Adipocyte (in vitro differentiated cells): ENCODE results near the gene MAMDC2.

Experiments used
- DNase-seq: peaks from one replicate; pipeline ENCODE4 v3.0.0-alpha.2; 2015; ENCODE audit warnings: low read depth
- H3K27me3 ChIP-seq: replicated peaks from 2 replicates; pipeline ENCODE4 v1.7.0; 2013; ENCODE audit warnings: mild to moderate bottlenecking, low read length, moderate library complexity; ENCODE audit not compliant: control insufficient read depth, insufficient read depth
- H3K36me3 ChIP-seq: 2 replicates; pipeline ENCODE4 v1.7.0; 2013; ENCODE audit warnings: low read length, mild to moderate bottlenecking, moderate library complexity; ENCODE audit not compliant: control insufficient read depth, insufficient read depth, severe bottlenecking
- H3K4me1 ChIP-seq: 2 replicates; pipeline ENCODE4 v1.7.0; 2013; ENCODE audit warnings: mild to moderate bottlenecking, low read length, moderate library complexity; ENCODE audit not compliant: control insufficient read depth, insufficient read depth
- H3K4me3 ChIP-seq: 2 replicates; pipeline ENCODE4 v1.7.0; 2013; ENCODE audit warnings: mild to moderate bottlenecking, low read length, moderate library complexity
- H3K9ac ChIP-seq: 2 replicates; pipeline ENCODE4 v1.7.0; 2013; ENCODE audit warnings: mild to moderate bottlenecking, low read length, moderate library complexity
- H3K9me3 ChIP-seq: 2 replicates; pipeline ENCODE4 v1.7.0; 2013; ENCODE audit warnings: mild to moderate bottlenecking, low read length, moderate library complexity; ENCODE audit not compliant: control insufficient read depth

The MAMDC2 gene

GRCh38 chr9:70123695-70124094, 80.0 kb downstream of the MAMDC2 start:
- Histone ChIP-seq H3K9ac (no peak overlapping the region), H3K27me3 (no peaks in the 10 kb centered on the region), H3K4me1 (peaks cover 53% of the 10 kb centered on the region), H3K4me3 (no peak overlapping the region), H3K9me3 (no peaks in the 10 kb centered on the region), H3K36me3 (no peaks in the 10 kb centered on the region)
- DNase-seq, result no peak

GRCh38 chr9:70125621-70126263, 82.1 kb downstream of the MAMDC2 start:
- Histone ChIP-seq H3K27me3 (no peaks in the 10 kb centered on the region), H3K36me3 (no peaks in the 10 kb centered on the region), H3K9ac (no peak overlapping the region), H3K9me3 (no peaks in the 10 kb centered on the region), H3K4me3 (no peak overlapping the region), H3K4me1 (peaks cover 35% of the 10 kb centered on the region)
- DNase-seq, result no peak

- no peak overlapping the region for H3K9ac ChIP-seq
- H3K27me3 ChIP-seq, result no peaks in the 10 kb centered on the region
- peaks cover 23% of the 10 kb centered on the region for H3K4me1 ChIP-seq
- H3K36me3 ChIP-seq, result no peaks in the 10 kb centered on the region
- no peak for DNase-seq
- H3K9me3 ChIP-seq, result no peaks in the 10 kb centered on the region
- H3K4me3 ChIP-seq, result no peak overlapping the region
Observed at GRCh38 chr9:70127036-70127435, 83.4 kb downstream of the MAMDC2 start.

DNA sequence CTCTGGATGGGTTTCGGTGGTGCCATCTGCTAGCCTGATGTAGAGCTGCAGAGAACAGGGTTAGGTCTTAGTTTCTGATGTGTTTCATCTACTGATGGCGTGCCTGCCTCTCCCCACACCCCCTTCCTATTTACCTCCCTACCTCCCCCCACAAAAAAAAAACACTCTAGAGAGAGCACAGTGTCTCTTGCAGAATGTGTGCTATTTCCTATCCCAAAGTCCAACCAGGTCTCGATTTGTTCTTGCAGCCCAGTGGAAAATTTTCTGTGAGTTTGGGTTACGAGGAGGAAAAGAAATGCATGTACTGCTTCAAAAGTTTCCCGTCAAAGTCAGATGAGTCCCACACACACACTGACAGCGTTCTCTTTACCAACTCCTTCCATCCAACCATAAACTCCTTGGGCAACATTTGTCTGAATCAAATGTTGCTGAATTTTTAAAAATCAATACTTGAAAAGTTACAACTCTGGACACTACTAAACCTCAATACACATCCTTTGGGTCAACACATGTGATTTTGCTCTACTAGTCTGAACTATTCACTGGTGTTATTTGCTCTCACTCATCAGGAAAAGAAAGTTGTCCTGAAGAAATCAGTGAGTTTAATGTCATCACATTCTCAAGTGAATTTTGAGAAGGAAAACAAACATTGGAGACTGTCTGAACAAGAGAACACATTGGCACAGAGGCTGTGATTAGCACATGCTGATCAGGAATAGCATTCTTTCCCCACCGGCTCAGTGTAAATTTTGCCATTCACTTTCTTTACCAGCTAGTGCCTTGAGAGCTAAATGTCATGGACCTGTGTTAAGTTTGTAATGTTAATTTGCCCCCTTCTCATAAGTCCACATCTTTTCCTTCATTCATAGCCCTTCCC, 84.1 kb downstream of the MAMDC2 start:
- no peaks in the 10 kb centered on the region for H3K27me3 ChIP-seq
- H3K9me3 ChIP-seq, result no peaks in the 10 kb centered on the region
- DNase-seq, result peak; percentile 35
- no peak overlapping the region for H3K9ac ChIP-seq
- H3K36me3 ChIP-seq, result no peaks in the 10 kb centered on the region
- H3K4me3 ChIP-seq, result no peak overlapping the region
- H3K4me1 ChIP-seq, result peaks cover 19% of the 10 kb centered on the region

- Histone ChIP-seq H3K4me1 (peaks cover 35% of the 10 kb centered on the region), H3K27me3 (no peaks in the 10 kb centered on the region), H3K36me3 (no peaks in the 10 kb centered on the region), H3K9me3 (no peaks in the 10 kb centered on the region), H3K9ac (no peak overlapping the region), H3K4me3 (no peak overlapping the region)
- DNase-seq, result no peak
Observed at GRCh38 chr9:70130266-70130665, 86.6 kb downstream of the MAMDC2 start.

- no peak for DNase-seq
- no peaks in the 10 kb centered on the region for H3K9me3 ChIP-seq
- H3K4me3 ChIP-seq, result no peak overlapping the region
- H3K36me3 ChIP-seq, result no peaks in the 10 kb centered on the region
- H3K4me1 ChIP-seq, result peaks cover 40% of the 10 kb centered on the region
- H3K9ac ChIP-seq, result no peak overlapping the region
- no peaks in the 10 kb centered on the region for H3K27me3 ChIP-seq
Observed at GRCh38 chr9:70131296-70131695, 87.6 kb downstream of the MAMDC2 start.

DNA sequence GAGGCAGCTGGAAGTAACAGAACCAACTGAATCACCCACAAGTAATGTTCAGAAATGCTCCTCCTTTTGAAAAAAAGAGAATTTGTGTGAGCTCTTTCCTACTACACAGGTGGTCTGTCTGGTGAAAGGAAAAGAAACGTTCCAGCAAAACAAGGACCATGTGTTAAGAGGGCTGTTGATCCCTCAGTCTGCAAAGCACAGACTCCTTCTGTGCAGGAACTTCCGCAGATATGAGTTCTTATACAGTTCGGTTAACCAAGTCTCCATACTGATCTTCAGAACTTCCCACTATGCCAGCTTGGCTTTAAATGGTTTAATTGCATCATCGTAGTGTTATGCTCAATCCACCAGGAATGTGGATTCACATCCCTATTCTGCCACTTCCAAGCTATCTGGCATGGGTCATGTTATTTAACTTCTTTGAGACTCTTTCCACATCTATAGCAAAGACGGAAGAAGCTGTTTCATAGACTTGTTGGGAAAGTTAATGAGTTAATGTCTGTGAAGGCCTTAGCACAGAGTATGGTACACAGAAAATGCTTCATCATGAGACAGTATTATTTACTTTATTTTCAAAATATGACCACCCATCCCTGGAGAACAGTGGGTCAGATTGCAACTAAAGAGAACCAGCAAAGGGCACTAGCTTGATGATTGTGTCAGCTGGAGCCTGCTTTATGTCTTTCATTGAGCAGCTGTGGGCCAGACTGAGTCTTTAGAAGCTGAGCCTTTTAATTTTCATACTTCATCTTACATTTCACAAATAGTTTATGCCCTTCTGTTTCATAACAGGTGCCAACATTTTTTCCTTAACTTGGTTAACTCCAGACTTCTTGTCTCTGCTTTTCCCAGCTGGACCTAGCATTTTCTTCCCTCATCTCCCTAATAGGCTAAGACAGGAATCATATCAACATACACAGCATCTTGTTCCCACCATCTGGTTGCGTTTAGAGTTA, 89.9 kb downstream of the MAMDC2 start:
- no peaks in the 10 kb centered on the region for H3K27me3 ChIP-seq
- H3K9ac ChIP-seq, result no peak overlapping the region
- H3K9me3 ChIP-seq, result no peaks in the 10 kb centered on the region
- no peaks in the 10 kb centered on the region for H3K36me3 ChIP-seq
- peak; percentile 73 for DNase-seq
- H3K4me3 ChIP-seq, result no peak overlapping the region
- H3K4me1 ChIP-seq, result peaks cover 28% of the 10 kb centered on the region

DNA sequence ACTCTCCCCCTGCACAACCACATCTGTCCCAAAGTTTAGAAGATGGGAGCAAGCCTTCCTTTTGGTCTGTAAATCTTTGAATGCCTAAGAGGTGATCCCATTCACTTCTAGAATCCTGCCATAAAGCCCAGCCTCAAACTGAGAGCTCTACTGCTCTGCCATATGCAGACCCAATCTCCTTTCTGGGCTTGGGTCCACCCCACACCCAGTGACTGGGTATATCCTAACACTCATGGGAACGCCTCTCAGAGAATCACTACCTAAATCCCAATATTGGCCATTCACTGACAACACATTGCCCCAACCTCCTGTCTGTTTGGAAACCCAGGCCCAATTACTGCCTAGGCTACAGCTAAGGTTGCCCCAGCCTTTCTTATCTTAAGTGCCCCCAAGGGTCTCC, 90.7 kb downstream of the MAMDC2 start:
- H3K4me3 ChIP-seq, result no peak overlapping the region
- H3K4me1 ChIP-seq, result peaks cover 28% of the 10 kb centered on the region
- no peaks in the 10 kb centered on the region for H3K9me3 ChIP-seq
- peak; percentile 4 for DNase-seq
- no peaks in the 10 kb centered on the region for H3K36me3 ChIP-seq
- no peaks in the 10 kb centered on the region for H3K27me3 ChIP-seq
- H3K9ac ChIP-seq, result no peak overlapping the region

DNA sequence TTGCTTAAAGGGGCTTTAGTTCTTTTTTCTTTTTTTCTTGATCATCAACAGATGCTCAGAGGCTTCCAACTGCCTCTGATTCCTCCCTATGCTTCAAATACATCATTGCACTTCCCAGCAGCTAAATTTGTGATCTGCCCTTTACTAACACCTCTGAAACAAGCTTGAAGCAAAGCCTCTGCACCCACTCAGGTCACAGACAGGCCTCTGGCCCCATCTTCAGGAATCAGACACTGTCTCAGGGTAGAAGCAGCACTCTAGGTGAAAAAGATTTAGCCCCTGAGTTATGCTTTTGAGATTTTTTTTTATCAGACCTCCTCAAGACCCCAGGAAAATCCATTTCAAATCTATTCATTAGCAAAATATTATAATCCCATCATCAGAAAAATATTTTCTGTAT, 91.5 kb downstream of the MAMDC2 start:
- no peak for DNase-seq
- H3K4me1 ChIP-seq, result peaks cover 28% of the 10 kb centered on the region
- no peak overlapping the region for H3K4me3 ChIP-seq
- no peak overlapping the region for H3K9ac ChIP-seq
- H3K9me3 ChIP-seq, result no peaks in the 10 kb centered on the region
- no peaks in the 10 kb centered on the region for H3K27me3 ChIP-seq
- no peaks in the 10 kb centered on the region for H3K36me3 ChIP-seq

- no peaks in the 10 kb centered on the region for H3K27me3 ChIP-seq
- no peaks in the 10 kb centered on the region for H3K9me3 ChIP-seq
- no peak for DNase-seq
Observed at GRCh38 chr9:70136632-70137031, 93.0 kb downstream of the MAMDC2 start.

GRCh38 chr9:70137577-70137976, 93.9 kb downstream of the MAMDC2 start:
- Histone ChIP-seq H3K36me3 (no peaks in the 10 kb centered on the region), H3K9me3 (no peaks in the 10 kb centered on the region), H3K9ac (no peak overlapping the region)

More at GRCh38 chr9:70136632-70137031, 93.0 kb downstream of the MAMDC2 start:
- Histone ChIP-seq H3K4me3 (no peak overlapping the region), H3K36me3 (no peaks in the 10 kb centered on the region), H3K9ac (no peak overlapping the region), H3K4me1 (peaks cover 28% of the 10 kb centered on the region)

More at GRCh38 chr9:70137577-70137976, 93.9 kb downstream of the MAMDC2 start:
- Histone ChIP-seq H3K4me1 (peaks cover 28% of the 10 kb centered on the region), H3K27me3 (no peaks in the 10 kb centered on the region), H3K4me3 (no peak overlapping the region)
- no peak for DNase-seq
